Gastrocnemius medialis (tissue), 4 donors: Measurements from ENCODE around the gene DUS4L. TPM values are rescaled to one million over a fixed set of nuclear protein-coding genes. Genes with fewer than 3 reads are reported as not detected.

Source experiments
- ATAC-seq, 2 donors: fragments of 150-250 bp; one replicate each; pipeline ENCODE4 v1.9.1; 2016
- DNase-seq, 2 donors: peaks; one replicate each; pipeline ENCODE4 v3.0.0-alpha.2; 2019
- H3K27ac ChIP-seq, 4 donors: fragments of 200-600 bp; sonication (generic); 1 replicate in 1 of 4; 2 replicates in 3 of 4; pipeline ENCODE4 v1.5.1; 2016 to 2018; ENCODE audit warnings: mild to moderate bottlenecking in 2 of 4, moderate library complexity in 1 of 4
- H3K27me3 ChIP-seq, 3 donors: fragments of 200-600 bp; sonication (generic) in 2 of 3; 1 replicate in 1 of 3; 2 replicates in 2 of 3; pipeline versions ENCODE4 v1.5.1 to v1.6.0; 2016 to 2019; ENCODE audit warnings: mild to moderate bottlenecking in 1 of 3, moderate library complexity in 1 of 3
- H3K36me3 ChIP-seq, 2 donors: fragments of 200-600 bp; sonication (generic) in 1 of 2; one replicate each; pipeline ENCODE4 v1.5.1; 2017 to 2018
- H3K4me1 ChIP-seq, 2 donors: fragments of 200-600 bp; sonication (generic) in 1 of 2; one replicate each; pipeline ENCODE4 v1.5.1; 2016 to 2017; ENCODE audit warnings: mild to moderate bottlenecking in 2 of 2
- H3K4me3 ChIP-seq, 4 donors: fragments of 200-600 bp; sonication (generic) in 3 of 4; 1 replicate in 1 of 4; 2 replicates in 3 of 4; pipeline ENCODE4 v1.5.1; 2016 to 2019; ENCODE audit warnings: mild to moderate bottlenecking in 2 of 4
- H3K9me3 ChIP-seq, 3 donors: fragments of 200-600 bp; sonication (generic) in 2 of 3; 1 replicate in 1 of 3; 2 replicates in 2 of 3; pipeline ENCODE4 v1.5.1; 2016 to 2019
- CTCF ChIP-seq, 5 experiments: fragments of 450-650 bp in 3 of 5; fragments of 200-600 bp in 2 of 5; sonication (generic) in 2 of 5; IDR thresholded peaks in 4 of 5; conservative IDR thresholded peaks in 1 of 5; 1 replicate in 4 of 5; 2 replicates in 1 of 5; pipeline ENCODE4 v1.5.1; 2016 to 2019; ENCODE audit warnings: antibody characterized with exemption in 5 of 5, mild to moderate bottlenecking in 3 of 5, moderate library complexity in 3 of 5
- POLR2A ChIP-seq, 2 donors: fragments of 450-650 bp; IDR thresholded peaks; one replicate each; pipeline ENCODE4 v1.6.1; 2017; ENCODE audit warnings: antibody characterized with exemption in 2 of 2, mild to moderate bottlenecking in 2 of 2, moderate library complexity in 2 of 2
- in situ Hi-C, 4 donors: fragments of 200-750 bp; cut with MboI; loops; one replicate each; pipeline versions ENCODE4 v1.15.0 to v1.8.0; 2017; ENCODE audit warnings: low sequenced_read_pairs in 4 of 4
- intact Hi-C: fragments of 100-400 bp; cut with DNase I; formaldehyde crosslinking; loops from one replicate; pipeline ENCODE4 v1.15.1; 2023; ENCODE audit warnings: low total_unique reads
- total RNA-seq, 4 donors: library from RNA; depleted of rRNA; stranded (reverse); fragments of >200 nt; gene quantifications; one replicate each; pipeline versions ENCODE4 v1.1.0 to v1.2.3, GENCODE V29; 2016

The DUS4L gene
- total RNA-seq, 4 donors from 2014 or later: 3.1 to 5.8 (median 3.6) TPM

- TF ChIP-seq CTCF (IDR thresholded peaks at IDR 0.05 in 4 of 5, conservative IDR thresholded peaks at IDR 0.05 in 1 of 5): no peak
- TF ChIP-seq POLR2A (IDR thresholded peaks at IDR 0.05): no peak
- in situ Hi-C loops (loop anchor here in 3 of 4 donors (25.0 kb wide), 2 partner anchors 295 to 405 kb away; partner anchors contain the start of gene DLD (in 2 of the 3)), intact Hi-C loops (no loop called here)
- no peak for ATAC-seq
- no peaks in the 10 kb centered on the region for H3K9me3 ChIP-seq
- peaks cover 0 to 28% of the 10 kb centered on the region in 2 donors for H3K36me3 ChIP-seq
- no peak for DNase-seq
- H3K27ac ChIP-seq: peak overlapping the region in 1 of 4 donors; percentile 2
- H3K4me3 ChIP-seq: no peak overlapping the region
- H3K27me3 ChIP-seq: no peaks in the 10 kb centered on the region
- H3K4me1 ChIP-seq: peaks cover 5% of the 10 kb centered on the region in 2 donors
These were observed 28.7 kb downstream of the DUS4L start for GRCh38 chr7:107592361-107593024.

DNA sequence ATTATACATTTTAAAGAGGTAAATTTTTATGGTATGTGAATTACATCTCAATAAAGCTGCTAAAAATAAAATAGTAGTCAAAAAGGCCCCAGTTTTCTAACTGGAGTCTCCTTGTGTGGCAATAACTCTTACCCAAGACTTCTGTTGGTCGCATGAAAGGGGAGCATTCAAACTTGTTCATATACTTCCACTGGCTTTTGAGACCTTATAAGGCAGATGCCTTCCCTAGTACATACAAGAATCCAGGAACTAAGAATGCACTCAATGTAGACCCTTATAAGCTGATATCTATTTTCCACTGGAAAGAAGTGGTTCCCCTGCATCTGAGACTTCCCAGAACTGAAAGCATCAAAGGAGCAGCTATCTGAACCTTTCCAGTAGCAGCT, 29.2 kb downstream of the DUS4L start:
- Histone ChIP-seq H3K9me3 (no peaks in the 10 kb centered on the region), H3K4me3 (no peak overlapping the region), H3K36me3 (peaks cover 0 to 33% of the 10 kb centered on the region in 2 donors), H3K27ac (no peak overlapping the region), H3K4me1 (peaks cover 5 to 7% of the 10 kb centered on the region in 2 donors), H3K27me3 (no peaks in the 10 kb centered on the region)
- ATAC-seq (no peak), DNase-seq (no peak)
- in situ Hi-C loops: loop anchor here in 3 of 4 donors (25.0 kb wide), 2 partner anchors 294 to 406 kb away; partner anchors contain the start of gene DLD (in 2 of the 3)
- intact Hi-C loops: no loop called here
- no peak for TF ChIP-seq CTCF (IDR thresholded peaks at IDR 0.05 in 4 of 5, conservative IDR thresholded peaks at IDR 0.05 in 1 of 5)
- TF ChIP-seq POLR2A (IDR thresholded peaks at IDR 0.05): no peak

GRCh38 chr7:107594961-107595737, 31.4 kb downstream of the DUS4L start:
- no peak overlapping the region for H3K4me3 ChIP-seq
- no peaks in the 10 kb centered on the region for H3K9me3 ChIP-seq
- H3K4me1 ChIP-seq: peaks cover 5 to 7% of the 10 kb centered on the region in 2 donors
- ATAC-seq (peak; percentile 70 to 74), DNase-seq (no peak)
- peak overlapping the region; percentile 34 to 61 (median 40) for H3K27ac ChIP-seq
- H3K36me3 ChIP-seq: peaks cover 0 to 49% of the 10 kb centered on the region in 2 donors
- TF ChIP-seq POLR2A (IDR thresholded peaks at IDR 0.05) (no peak), CTCF (IDR thresholded peaks at IDR 0.05 in 4 of 5, conservative IDR thresholded peaks at IDR 0.05 in 1 of 5) (no peak)
- H3K27me3 ChIP-seq: no peaks in the 10 kb centered on the region
- intact Hi-C loops: no loop called here
- in situ Hi-C loops: loop anchor here in 3 of 4 donors (25.0 kb wide), 2 partner anchors 292 to 408 kb away; partner anchors contain the start of gene DLD (in 2 of the 3)

DNA sequence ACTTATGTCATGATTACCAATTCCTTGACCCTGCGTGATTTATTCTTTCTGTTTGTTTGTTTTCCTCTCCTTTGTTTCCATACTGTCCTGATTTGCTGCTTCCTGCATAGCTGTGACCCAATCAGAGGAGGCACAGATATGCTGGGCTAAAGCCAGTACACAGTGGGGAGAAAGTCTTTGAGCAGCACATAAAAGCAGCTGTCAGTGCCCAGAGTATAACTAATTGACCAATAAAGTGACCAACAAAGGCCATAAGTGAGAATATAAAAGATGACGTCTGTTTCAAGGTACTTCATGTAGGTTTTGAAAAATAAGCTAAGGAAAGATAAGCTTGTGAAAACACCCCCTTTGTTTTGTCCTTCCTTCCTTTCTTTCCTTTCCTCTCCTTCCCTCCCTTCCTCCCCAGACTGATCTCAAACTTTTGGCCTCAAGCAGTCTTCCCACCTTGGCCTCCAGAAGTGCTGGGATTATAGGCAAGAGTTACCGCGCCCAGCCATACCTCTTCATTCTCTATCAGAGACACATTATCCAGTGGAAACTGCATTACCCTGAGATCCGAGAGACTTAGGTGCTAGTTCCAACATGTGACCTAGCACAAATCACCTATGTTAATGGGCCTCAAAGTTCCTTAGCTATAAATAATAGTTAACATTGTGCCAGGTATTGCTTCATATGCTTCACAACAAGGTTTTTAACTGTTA, 33.3 kb downstream of the DUS4L start:
- Histone ChIP-seq H3K4me3 (no peak overlapping the region), H3K27ac (peak overlapping the region; percentile 23 to 35 (median 24)), H3K4me1 (peaks cover 5 to 7% of the 10 kb centered on the region in 2 donors), H3K27me3 (no peaks in the 10 kb centered on the region), H3K9me3 (no peaks in the 10 kb centered on the region), H3K36me3 (peaks cover 4 to 68% of the 10 kb centered on the region in 2 donors)
- ATAC-seq (peak in 1 of 2 donors; percentile 28), DNase-seq (no peak)
- intact Hi-C loops (no loop called here), in situ Hi-C loops (loop anchor here in 3 of 4 donors (25.0 kb wide), 2 partner anchors 290 to 410 kb away; partner anchors contain the start of gene DLD (in 2 of the 3))
- TF ChIP-seq CTCF (IDR thresholded peaks at IDR 0.05 in 4 of 5, conservative IDR thresholded peaks at IDR 0.05 in 1 of 5) (no peak), POLR2A (IDR thresholded peaks at IDR 0.05) (no peak)
